ENCODE data around the gene PXT1.

The PXT1 gene

DNA sequence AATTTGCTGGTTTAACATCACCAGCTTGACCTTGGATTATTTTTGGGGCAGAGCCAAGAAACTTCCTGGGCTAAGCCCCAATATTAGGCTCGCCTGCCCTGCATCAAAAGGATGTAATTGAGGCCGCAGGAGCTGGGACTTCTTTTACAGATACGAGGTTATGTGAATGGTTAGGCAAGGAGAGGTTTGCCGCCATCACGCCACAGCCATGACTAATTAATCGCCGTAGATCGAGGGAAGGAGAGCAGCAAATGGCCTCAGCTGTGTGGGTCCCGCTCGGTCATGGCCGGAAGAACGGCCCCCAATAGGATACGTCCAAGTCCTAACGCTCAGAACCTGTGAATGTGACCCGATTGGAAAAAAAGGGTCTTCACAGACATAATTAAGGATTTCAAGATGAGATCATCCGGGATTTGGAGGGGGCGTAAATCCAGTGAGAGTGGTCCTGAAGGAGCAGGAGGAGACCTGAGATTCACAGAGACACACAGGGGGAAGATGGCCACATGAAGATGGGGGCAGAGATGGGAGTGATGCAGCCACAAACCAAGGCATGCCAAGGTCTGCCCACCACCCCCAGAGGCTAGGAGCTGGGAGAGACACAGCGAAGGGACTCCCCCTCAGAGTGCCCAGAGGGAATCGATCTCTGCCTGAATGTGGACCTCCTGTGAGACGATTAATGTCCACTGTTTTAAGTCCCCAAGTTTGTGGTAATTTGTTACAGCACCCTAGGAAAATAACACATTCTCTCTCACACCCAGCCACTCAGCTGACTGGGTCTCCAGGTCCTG, 96.0 kb downstream of the PXT1 start:
- no peak for DNase-seq (ENCODE audit: low read depth)

DNA sequence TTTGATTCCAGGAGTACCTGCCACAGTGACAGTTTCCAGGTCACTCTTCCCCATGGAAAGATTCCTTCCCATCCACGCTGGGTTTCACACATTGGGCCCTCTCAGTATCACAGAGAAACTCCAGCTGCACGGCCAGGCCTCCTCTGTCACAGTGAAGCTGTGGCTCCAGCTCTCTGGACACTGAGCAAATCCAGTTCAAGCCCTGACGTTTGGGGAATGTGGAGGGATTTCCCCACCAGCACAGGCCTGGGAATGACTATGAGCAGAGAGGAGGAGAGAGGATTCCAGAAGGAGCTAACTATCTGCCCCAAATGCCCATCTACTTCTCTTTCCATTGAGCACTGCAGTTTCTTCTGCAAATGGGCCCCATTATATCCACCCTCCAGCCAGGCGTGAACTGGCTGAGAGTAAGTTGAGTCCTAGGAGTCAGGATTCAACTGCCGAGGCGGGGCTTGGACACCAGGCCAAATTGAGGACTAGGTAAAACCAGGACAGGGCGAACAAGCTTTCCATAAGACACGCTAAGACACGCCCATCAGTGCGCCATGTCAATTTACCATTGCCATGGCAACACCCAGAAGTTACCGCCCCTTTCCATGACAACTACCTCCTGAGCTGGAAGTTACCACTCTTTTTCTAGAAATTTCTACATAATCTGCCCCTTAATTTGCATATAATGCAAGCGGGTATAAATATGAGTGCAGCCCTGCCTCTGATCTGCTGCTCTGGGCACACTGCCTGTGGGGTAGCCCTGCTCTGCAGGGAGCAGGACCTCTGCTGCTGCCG, 96.8 kb downstream of the PXT1 start:
- no peak for DNase-seq (ENCODE audit: low read depth)

- no peak for DNase-seq (ENCODE audit: low read depth)
Measured at GRCh38 chr6:36343109-36343680, 99.5 kb downstream of the PXT1 start.

GRCh38 chr6:36340618-36341454, 101.8 kb downstream of the PXT1 start:
- DNase-seq (ENCODE audit: low read depth) = peak; percentile 56
